MM.1S (cell line): ENCODE data around the gene WDR75.

ENCODE experiments used
- DNase-seq: peaks from one replicate; pipeline ENCODE4 v3.0.0-alpha.2; 2015
- H2AFZ ChIP-seq: fragments of 300-600 bp; sonication (generic); 2 replicates; pipeline ENCODE4 v1.6.0; 2016; ENCODE audit warnings: antibody characterized with exemption, low read length
- H3F3A ChIP-seq: fragments of 300-600 bp; sonication (generic); 2 replicates; pipeline ENCODE4 v1.6.1; 2016; ENCODE audit warnings: mild to moderate bottlenecking, antibody characterized with exemption, low read length, moderate library complexity, mixed read lengths; ENCODE audit not compliant: insufficient read depth
- H3K27ac ChIP-seq: fragments of 300-600 bp; sonication (generic); 2 replicates; pipeline ENCODE4 v1.5.1; 2016; ENCODE audit warnings: mild to moderate bottlenecking, low read length
- H3K27me3 ChIP-seq: fragments of 300-600 bp; sonication (generic); replicated peaks from 2 replicates; pipeline ENCODE4 v1.6.0; 2016; ENCODE audit warnings: low read length; ENCODE audit not compliant: insufficient read depth
- H3K36me3 ChIP-seq: fragments of 300-600 bp; sonication (generic); replicated peaks from 2 replicates; pipeline ENCODE4 v1.6.1; 2016; ENCODE audit warnings: mild to moderate bottlenecking, low read length, mixed read lengths; ENCODE audit not compliant: insufficient read depth
- H3K4me1 ChIP-seq: fragments of 300-600 bp; sonication (generic); 2 replicates; pipeline ENCODE4 v1.6.1; 2016; ENCODE audit warnings: low read length, mixed read lengths
- H3K4me2 ChIP-seq: fragments of 300-600 bp; sonication (generic); 2 replicates; pipeline ENCODE4 v1.6.0; 2016; ENCODE audit warnings: low read depth, low read length
- H3K4me3 ChIP-seq: fragments of 300-600 bp; sonication (generic); 2 replicates; pipeline ENCODE4 v1.5.1; 2016; ENCODE audit warnings: low read length, mixed read lengths
- H3K79me2 ChIP-seq: fragments of 300-600 bp; sonication (generic); 2 replicates; pipeline ENCODE4 v1.6.1; 2016; ENCODE audit warnings: mixed run types, low read length, mixed read lengths
- H3K9ac ChIP-seq: fragments of 300-600 bp; sonication (generic); 2 replicates; pipeline ENCODE4 v1.6.1; 2016; ENCODE audit warnings: low read length, mixed read lengths
- H3K9me2 ChIP-seq: fragments of 300-600 bp; sonication (generic); replicated peaks from 2 replicates; pipeline ENCODE4 v1.6.1; 2016; ENCODE audit warnings: mild to moderate bottlenecking, low read length, mixed read lengths; ENCODE audit not compliant: insufficient read depth
- H3K9me3 ChIP-seq: fragments of 300-600 bp; sonication (generic); replicated peaks from 2 replicates; pipeline ENCODE4 v1.6.1; 2016; ENCODE audit warnings: mild to moderate bottlenecking, low read length, mixed read lengths; ENCODE audit not compliant: insufficient read depth
- H4K20me1 ChIP-seq: fragments of 300-600 bp; sonication (generic); 2 replicates; pipeline ENCODE4 v1.6.1; 2016; ENCODE audit warnings: mild to moderate bottlenecking, low read length, moderate library complexity, mixed read lengths; ENCODE audit not compliant: insufficient read depth
- EZH2 ChIP-seq: fragments of 300-600 bp; sonication (generic); optimal IDR thresholded peaks from 2 replicates; pipeline ENCODE3; 2017; ENCODE audit warnings: low read depth, mild to moderate bottlenecking, antibody characterized with exemption, low read length, mixed read lengths
- EZH2phosphoT487 ChIP-seq: fragments of 300-600 bp; sonication (generic); IDR thresholded peaks from 2 replicates; pipeline ENCODE4 v1.6.1; 2018; ENCODE audit warnings: antibody characterized with exemption, low read length
- TF ChIP-seq, protein P1 (sequence below): fragments of 300-600 bp; sonication (generic); IDR thresholded peaks from 2 replicates; pipeline ENCODE4 v1.5.1; 2016; ENCODE audit warnings: antibody characterized with exemption, low read length, mixed read lengths

WDR75 gene

DNA sequence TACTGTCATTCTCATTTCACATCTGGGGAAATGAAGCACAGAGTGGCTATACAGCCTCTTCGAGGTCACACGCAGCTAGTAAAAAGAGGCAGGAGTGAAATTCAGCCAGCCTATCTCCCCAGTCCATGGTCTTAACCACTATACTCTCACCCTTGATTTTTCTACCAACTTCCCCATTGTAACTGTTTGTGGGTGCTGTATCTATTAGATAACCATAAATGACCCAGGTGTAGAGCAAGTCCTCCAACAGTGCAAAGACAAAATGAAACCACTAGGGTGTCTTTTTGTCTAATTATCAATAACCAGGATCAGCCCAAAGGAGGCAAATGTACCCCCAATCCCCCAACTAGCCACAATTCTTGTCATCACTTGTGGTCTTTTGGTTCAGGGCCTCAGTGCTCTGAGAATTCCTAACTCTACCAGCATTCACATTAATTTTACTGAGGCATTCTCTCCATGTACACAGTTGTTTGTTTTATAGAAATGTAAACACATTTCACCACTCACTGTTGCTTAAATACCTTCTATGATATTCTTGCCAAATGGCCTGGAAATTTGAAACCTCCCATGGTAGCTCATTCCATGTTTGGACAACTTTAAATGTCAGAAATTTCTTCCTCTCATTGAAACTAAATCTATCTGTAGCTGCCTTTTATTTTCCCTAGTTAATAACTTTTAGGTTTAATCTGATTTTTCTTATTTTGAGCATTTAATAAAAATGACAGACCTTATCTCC is 80.6 kb downstream of the WDR75 start:
- Histone ChIP-seq H3K79me2 (no peaks in the 10 kb centered on the region), H2AFZ (no peak overlapping the region), H3K4me3 (no peak overlapping the region), H3K27me3 (no peaks in the 10 kb centered on the region), H3K4me2 (no peak overlapping the region), H3K9me3 (no peaks in the 10 kb centered on the region), H3K4me1 (no peaks in the 10 kb centered on the region), H3K36me3 (no peaks in the 10 kb centered on the region), H3K27ac (no peak overlapping the region), H3F3A (no peaks in the 10 kb centered on the region), H4K20me1 (no peaks in the 10 kb centered on the region), H3K9me2 (no peaks in the 10 kb centered on the region), H3K9ac (no peak overlapping the region)
- TF ChIP-seq EZH2phosphoT487 (no peak), EZH2 (no peak)
- TF ChIP-seq, protein P1, sequence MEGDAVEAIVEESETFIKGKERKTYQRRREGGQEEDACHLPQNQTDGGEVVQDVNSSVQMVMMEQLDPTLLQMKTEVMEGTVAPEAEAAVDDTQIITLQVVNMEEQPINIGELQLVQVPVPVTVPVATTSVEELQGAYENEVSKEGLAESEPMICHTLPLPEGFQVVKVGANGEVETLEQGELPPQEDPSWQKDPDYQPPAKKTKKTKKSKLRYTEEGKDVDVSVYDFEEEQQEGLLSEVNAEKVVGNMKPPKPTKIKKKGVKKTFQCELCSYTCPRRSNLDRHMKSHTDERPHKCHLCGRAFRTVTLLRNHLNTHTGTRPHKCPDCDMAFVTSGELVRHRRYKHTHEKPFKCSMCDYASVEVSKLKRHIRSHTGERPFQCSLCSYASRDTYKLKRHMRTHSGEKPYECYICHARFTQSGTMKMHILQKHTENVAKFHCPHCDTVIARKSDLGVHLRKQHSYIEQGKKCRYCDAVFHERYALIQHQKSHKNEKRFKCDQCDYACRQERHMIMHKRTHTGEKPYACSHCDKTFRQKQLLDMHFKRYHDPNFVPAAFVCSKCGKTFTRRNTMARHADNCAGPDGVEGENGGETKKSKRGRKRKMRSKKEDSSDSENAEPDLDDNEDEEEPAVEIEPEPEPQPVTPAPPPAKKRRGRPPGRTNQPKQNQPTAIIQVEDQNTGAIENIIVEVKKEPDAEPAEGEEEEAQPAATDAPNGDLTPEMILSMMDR = no peak
- DNase-seq = no peak

DNA sequence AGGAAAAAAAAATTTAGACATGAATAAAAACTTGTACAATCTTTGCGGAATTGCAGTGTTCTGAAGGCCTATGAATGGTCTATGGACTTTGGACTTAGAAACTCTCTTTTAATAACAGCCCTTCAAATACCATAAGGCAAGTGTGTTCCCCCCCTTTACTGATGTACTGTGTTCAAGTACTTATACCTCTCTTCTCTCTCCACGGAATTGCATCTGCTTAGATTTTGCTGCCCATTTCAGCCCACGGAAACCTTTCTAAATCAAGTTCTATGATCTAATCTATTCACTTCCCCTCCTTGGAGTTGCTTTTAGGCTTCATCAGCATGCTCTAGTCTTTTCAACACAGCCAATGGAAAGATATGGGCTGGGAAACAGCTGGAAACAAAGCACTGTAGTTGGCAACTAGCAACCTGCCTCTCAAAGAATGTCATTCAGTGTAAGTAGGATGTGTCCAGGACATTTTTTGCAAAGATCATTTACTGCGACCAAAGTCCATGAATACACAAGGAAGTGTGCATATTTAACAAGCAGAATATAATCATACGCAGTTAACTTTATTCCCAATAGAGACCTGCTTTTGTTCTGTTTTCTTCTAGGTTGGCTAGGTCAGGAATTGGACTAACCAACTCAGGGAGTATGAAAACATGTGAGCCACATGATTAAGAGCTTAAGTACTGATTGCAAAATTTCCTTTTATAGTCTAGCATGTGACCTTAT is 81.3 kb downstream of the WDR75 start:
- H3K9ac ChIP-seq = no peak overlapping the region
- H3K4me1 ChIP-seq = no peaks in the 10 kb centered on the region
- no peaks in the 10 kb centered on the region for H3K27me3 ChIP-seq
- no peaks in the 10 kb centered on the region for H3K36me3 ChIP-seq
- no peak overlapping the region for H3K27ac ChIP-seq
- no peak overlapping the region for H3K4me3 ChIP-seq
- no peak overlapping the region for H2AFZ ChIP-seq
- H3K79me2 ChIP-seq = no peaks in the 10 kb centered on the region
- no peaks in the 10 kb centered on the region for H3F3A ChIP-seq
- H3K9me2 ChIP-seq = no peaks in the 10 kb centered on the region
- H4K20me1 ChIP-seq = no peaks in the 10 kb centered on the region
- TF ChIP-seq EZH2 = no peak
- TF ChIP-seq, protein P1 = no peak
- no peak for TF ChIP-seq EZH2phosphoT487
- no peak overlapping the region for H3K4me2 ChIP-seq
- no peaks in the 10 kb centered on the region for H3K9me3 ChIP-seq
- DNase-seq = no peak

DNA sequence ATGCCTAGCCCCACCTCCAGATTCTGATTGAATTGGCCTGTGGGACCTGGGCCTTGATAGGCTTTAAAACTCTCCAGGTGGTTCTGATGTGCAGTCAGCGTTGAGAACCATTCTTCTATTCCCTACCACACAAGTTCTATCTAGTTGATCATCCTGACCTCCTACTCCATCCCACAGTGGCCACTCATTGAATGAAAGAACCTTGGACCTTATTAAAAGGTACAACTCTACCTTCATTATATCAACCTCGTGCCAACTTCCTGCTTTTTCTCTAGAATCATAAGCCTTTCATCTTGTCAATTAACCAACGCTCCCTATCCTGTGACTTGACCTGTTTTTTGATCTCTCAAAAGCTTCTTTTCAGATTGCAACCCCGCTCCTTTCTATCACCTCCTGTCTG is 83.5 kb downstream of the WDR75 start:
- no peak overlapping the region for H3K9ac ChIP-seq
- TF ChIP-seq EZH2 (no peak), EZH2phosphoT487 (no peak)
- TF ChIP-seq, protein P1 = no peak

More for the DNA sequence above, 83.5 kb downstream of the WDR75 start:
- Histone ChIP-seq H2AFZ (no peak overlapping the region), H3K4me3 (no peak overlapping the region), H3K4me1 (no peaks in the 10 kb centered on the region), H3K79me2 (no peaks in the 10 kb centered on the region), H4K20me1 (no peaks in the 10 kb centered on the region), H3K9me2 (no peaks in the 10 kb centered on the region), H3K36me3 (no peaks in the 10 kb centered on the region), H3K4me2 (no peak overlapping the region), H3F3A (no peaks in the 10 kb centered on the region), H3K9me3 (no peaks in the 10 kb centered on the region), H3K27me3 (no peaks in the 10 kb centered on the region), H3K27ac (no peak overlapping the region)
- no peak for DNase-seq
